ENCODE measurements around the gene PPP4R3A. TPM values are rescaled to one million over a fixed set of nuclear protein-coding genes. Genes with fewer than 3 reads are reported as not detected.
"Not testable (repeated sequence)": the region's sequence is repeated elsewhere in the genome, so short reads cannot be mapped to it uniquely, and the experiment has no call there.

PPP4R3A gene
- total RNA-seq, 2 donors from 2014 or later, result 57.5 to 104 TPM

- ATAC-seq (ENCODE audit: insufficient number of reproducible peaks, low FRiP score, low read depth), result no peak
- peaks cover 3% of the 10 kb centered on the region for H3K9me3 ChIP-seq
- no peaks in the 10 kb centered on the region for H3K36me3 ChIP-seq
- DNase-seq (ENCODE audit: low spot score), result no peak
- no peaks in the 10 kb centered on the region for H3K4me1 ChIP-seq (ENCODE audit: control insufficient read depth in 1 of 2, low read depth in 2 of 2)
- H3K4me3 ChIP-seq, result no peak overlapping the region
- no peaks in the 10 kb centered on the region for H3K27me3 ChIP-seq (replicated peaks; ENCODE audit: insufficient read depth)
- no peak for TF ChIP-seq CTCF (IDR thresholded peaks at IDR 0.05)
- no peak overlapping the region for H3K27ac ChIP-seq
Measured at GRCh38 chr14:91545946-91546716, 36.0 kb upstream of the PPP4R3A start.

- peaks cover 3% of the 10 kb centered on the region for H3K9me3 ChIP-seq
- ATAC-seq (ENCODE audit: insufficient number of reproducible peaks, low FRiP score, low read depth), result no peak
- H3K4me1 ChIP-seq (ENCODE audit: control insufficient read depth in 1 of 2, low read depth in 2 of 2), result no peaks in the 10 kb centered on the region
- H3K36me3 ChIP-seq, result no peaks in the 10 kb centered on the region
- no peaks in the 10 kb centered on the region for H3K27me3 ChIP-seq (replicated peaks; ENCODE audit: insufficient read depth)
- H3K27ac ChIP-seq, result no peak overlapping the region
- no peak for TF ChIP-seq CTCF (IDR thresholded peaks at IDR 0.05)
- no peak overlapping the region for H3K4me3 ChIP-seq
- no peak for DNase-seq (ENCODE audit: low spot score)
Measured at GRCh38 chr14:91545204-91545603, 35.1 kb upstream of the PPP4R3A start.

GRCh38 chr14:91536327-91536726, 26.2 kb upstream of the PPP4R3A start:
- TF ChIP-seq CTCF (IDR thresholded peaks at IDR 0.05), result no peak

GRCh38 chr14:91534059-91534458, 23.9 kb upstream of the PPP4R3A start:
- not testable (repeated sequence) for H3K36me3 ChIP-seq; H3K27ac ChIP-seq; H3K4me1 ChIP-seq (ENCODE audit: control insufficient read depth in 1 of 2, low read depth in 2 of 2); H3K9me3 ChIP-seq; ATAC-seq (ENCODE audit: insufficient number of reproducible peaks, low FRiP score, low read depth); H3K27me3 ChIP-seq (replicated peaks; ENCODE audit: insufficient read depth); H3K4me3 ChIP-seq; DNase-seq (ENCODE audit: low spot score)

More at GRCh38 chr14:91536327-91536726, 26.2 kb upstream of the PPP4R3A start:
- Histone ChIP-seq H3K9me3 (no peaks in the 10 kb centered on the region), H3K4me1 (ENCODE audit: control insufficient read depth in 1 of 2, low read depth in 2 of 2) (no peaks in the 10 kb centered on the region), H3K36me3 (no peaks in the 10 kb centered on the region), H3K27ac (no peak overlapping the region), H3K4me3 (no peak overlapping the region), H3K27me3 (replicated peaks; ENCODE audit: insufficient read depth) (no peaks in the 10 kb centered on the region)
- ATAC-seq (ENCODE audit: insufficient number of reproducible peaks, low FRiP score, low read depth) (no peak), DNase-seq (ENCODE audit: low spot score) (no peak)

GRCh38 chr14:91533623-91534022, 23.5 kb upstream of the PPP4R3A start:
- no peak overlapping the region for H3K27ac ChIP-seq
- no peaks in the 10 kb centered on the region for H3K9me3 ChIP-seq
- H3K27me3 ChIP-seq (replicated peaks; ENCODE audit: insufficient read depth), result no peaks in the 10 kb centered on the region
- no peak overlapping the region for H3K4me3 ChIP-seq
- ATAC-seq (ENCODE audit: insufficient number of reproducible peaks, low FRiP score, low read depth) (no peak), DNase-seq (ENCODE audit: low spot score) (no peak)
- H3K4me1 ChIP-seq (ENCODE audit: control insufficient read depth in 1 of 2, low read depth in 2 of 2), result no peaks in the 10 kb centered on the region
- no peak for TF ChIP-seq CTCF (IDR thresholded peaks at IDR 0.05)
- H3K36me3 ChIP-seq, result no peaks in the 10 kb centered on the region

- Histone ChIP-seq H3K36me3 (no peaks in the 10 kb centered on the region), H3K27me3 (replicated peaks; ENCODE audit: insufficient read depth) (no peaks in the 10 kb centered on the region), H3K9me3 (no peaks in the 10 kb centered on the region), H3K4me1 (ENCODE audit: control insufficient read depth in 1 of 2, low read depth in 2 of 2) (no peaks in the 10 kb centered on the region), H3K27ac (no peak overlapping the region), H3K4me3 (no peak overlapping the region)
- ATAC-seq (ENCODE audit: insufficient number of reproducible peaks, low FRiP score, low read depth) (no peak), DNase-seq (ENCODE audit: low spot score) (no peak)
- TF ChIP-seq CTCF (IDR thresholded peaks at IDR 0.05), result no peak
Measured at GRCh38 chr14:91523972-91524371, 13.9 kb upstream of the PPP4R3A start.

Measured in thoracic aorta (tissue), 2 donors.